ENCODE measurements around the gene SPP2. TPM values are rescaled to one million over a fixed set of nuclear protein-coding genes. Genes with fewer than 3 reads are reported as not detected.

Gene SPP2
- total RNA-seq, 1 donor from 2014 or later = 76.4 TPM

GRCh38 chr2:234091432-234091879 is 41.0 kb downstream of the SPP2 start:
- peak; percentile 80 for ATAC-seq

GRCh38 chr2:234091883-234092282 is 41.4 kb downstream of the SPP2 start:
- no peak for DNase-seq (ENCODE audit: low spot score)
- no peak for ATAC-seq

More at GRCh38 chr2:234091432-234091879, 41.0 kb downstream of the SPP2 start:
- no peak for DNase-seq (ENCODE audit: low spot score)

- DNase-seq (ENCODE audit: low spot score) (no peak), ATAC-seq (no peak)
Measured at GRCh38 chr2:234092344-234092743, 41.8 kb downstream of the SPP2 start.

- ATAC-seq (no peak), DNase-seq (ENCODE audit: low spot score) (no peak)
Measured at GRCh38 chr2:234095301-234095700, 44.8 kb downstream of the SPP2 start.

GRCh38 chr2:234096164-234096563 is 45.7 kb downstream of the SPP2 start:
- ATAC-seq (no peak), DNase-seq (ENCODE audit: low spot score) (no peak)

GRCh38 chr2:234098681-234099080 is 48.2 kb downstream of the SPP2 start:
- no peak for DNase-seq (ENCODE audit: low spot score)
- ATAC-seq = no peak

GRCh38 chr2:234099266-234099665 is 48.8 kb downstream of the SPP2 start:
- no peak for ATAC-seq
- no peak for DNase-seq (ENCODE audit: low spot score)

- DNase-seq (ENCODE audit: low spot score) (no peak), ATAC-seq (no peak)
Measured at GRCh38 chr2:234100686-234101085, 50.2 kb downstream of the SPP2 start.

GRCh38 chr2:234102112-234102511 is 51.6 kb downstream of the SPP2 start:
- peak; percentile 92 for ATAC-seq
- no peak for DNase-seq (ENCODE audit: low spot score)

- ATAC-seq (no peak), DNase-seq (ENCODE audit: low spot score) (no peak)
Measured at GRCh38 chr2:234107861-234108260, 57.4 kb downstream of the SPP2 start.

- ATAC-seq = no peak
- DNase-seq (ENCODE audit: low spot score) = no peak
Measured at GRCh38 chr2:234109321-234109720, 58.8 kb downstream of the SPP2 start.

GRCh38 chr2:234110219-234110618 is 59.7 kb downstream of the SPP2 start:
- no peak for ATAC-seq
- no peak for DNase-seq (ENCODE audit: low spot score)

- no peak for ATAC-seq
- DNase-seq (ENCODE audit: low spot score) = no peak
Measured at GRCh38 chr2:234111523-234111922, 61.0 kb downstream of the SPP2 start.

- peak; percentile 28 for ATAC-seq
- no peak for DNase-seq (ENCODE audit: low spot score)
Measured at GRCh38 chr2:234116010-234116409, 65.5 kb downstream of the SPP2 start.

- DNase-seq (ENCODE audit: low spot score) (no peak), ATAC-seq (peak; percentile 98)
Measured at GRCh38 chr2:234121999-234122398, 71.5 kb downstream of the SPP2 start.

GRCh38 chr2:234125451-234126145 is 75.1 kb downstream of the SPP2 start:
- ATAC-seq = no peak

GRCh38 chr2:234126146-234126470 is 75.6 kb downstream of the SPP2 start:
- no peak for DNase-seq (ENCODE audit: low spot score)
- ATAC-seq = no peak

More at GRCh38 chr2:234125451-234126145, 75.1 kb downstream of the SPP2 start:
- DNase-seq (ENCODE audit: low spot score) = no peak

Other genes with a start within 250 kb of the SPP2 start
- 0.50 TPM for gene HJURP, start 196.2 kb upstream of the SPP2 start, total RNA-seq
- 66.5 TPM for gene TRPM8, start 133.3 kb upstream of the SPP2 start, total RNA-seq

Data from left lobe of liver (tissue), 2 donors.